AG09319 (cell line): ENCODE data around the gene RBMS3.

Experiments
- DNase-seq: peaks from one replicate; pipeline ENCODE4 v3.0.0-alpha.2; 2010; ENCODE audit warnings: low read depth; ENCODE audit errors: extremely low read depth
- TF ChIP-seq, protein P1 (sequence below): IDR thresholded peaks from 2 replicates; pipeline ENCODE4 v1.5.1; 2011; ENCODE audit warnings: low read depth, mild to moderate bottlenecking, inconsistent platforms, low read length, moderate library complexity

The RBMS3 gene

GRCh38 chr3:29610781-29611180 is 329.9 kb downstream of the RBMS3 start:
- no peak for DNase-seq
- TF ChIP-seq, protein P1, sequence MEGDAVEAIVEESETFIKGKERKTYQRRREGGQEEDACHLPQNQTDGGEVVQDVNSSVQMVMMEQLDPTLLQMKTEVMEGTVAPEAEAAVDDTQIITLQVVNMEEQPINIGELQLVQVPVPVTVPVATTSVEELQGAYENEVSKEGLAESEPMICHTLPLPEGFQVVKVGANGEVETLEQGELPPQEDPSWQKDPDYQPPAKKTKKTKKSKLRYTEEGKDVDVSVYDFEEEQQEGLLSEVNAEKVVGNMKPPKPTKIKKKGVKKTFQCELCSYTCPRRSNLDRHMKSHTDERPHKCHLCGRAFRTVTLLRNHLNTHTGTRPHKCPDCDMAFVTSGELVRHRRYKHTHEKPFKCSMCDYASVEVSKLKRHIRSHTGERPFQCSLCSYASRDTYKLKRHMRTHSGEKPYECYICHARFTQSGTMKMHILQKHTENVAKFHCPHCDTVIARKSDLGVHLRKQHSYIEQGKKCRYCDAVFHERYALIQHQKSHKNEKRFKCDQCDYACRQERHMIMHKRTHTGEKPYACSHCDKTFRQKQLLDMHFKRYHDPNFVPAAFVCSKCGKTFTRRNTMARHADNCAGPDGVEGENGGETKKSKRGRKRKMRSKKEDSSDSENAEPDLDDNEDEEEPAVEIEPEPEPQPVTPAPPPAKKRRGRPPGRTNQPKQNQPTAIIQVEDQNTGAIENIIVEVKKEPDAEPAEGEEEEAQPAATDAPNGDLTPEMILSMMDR, result no peak

- DNase-seq, result no peak
- TF ChIP-seq, protein P1, result no peak
Measured at GRCh38 chr3:29611252-29611651, 330.4 kb downstream of the RBMS3 start.

GRCh38 chr3:29612536-29612935 is 331.7 kb downstream of the RBMS3 start:
- TF ChIP-seq, protein P1, result no peak
- no peak for DNase-seq

GRCh38 chr3:29614954-29615353 is 334.1 kb downstream of the RBMS3 start:
- TF ChIP-seq, protein P1, result no peak
- DNase-seq, result no peak

- TF ChIP-seq, protein P1, result no peak
- no peak for DNase-seq
Measured at GRCh38 chr3:29618395-29619282, 337.8 kb downstream of the RBMS3 start.

GRCh38 chr3:29619676-29620075 is 338.8 kb downstream of the RBMS3 start:
- TF ChIP-seq, protein P1, result no peak

More at GRCh38 chr3:29619676-29620075, 338.8 kb downstream of the RBMS3 start:
- DNase-seq, result no peak
